Skin of body (tissue), 2 donors: ENCODE results near the gene PTPRN2. TPM values are rescaled to one million over a fixed set of nuclear protein-coding genes. Genes with fewer than 3 reads are reported as not detected.
"Not testable (repeated sequence)": the region's sequence is repeated elsewhere in the genome, so short reads cannot be mapped to it uniquely, and the experiment has no call there.

ENCODE experiments used
- DNase-seq: peaks from one replicate; lab custom pipeline; 2025; lab: John Stamatoyannopoulos, UW
- total RNA-seq: library from RNA; depleted of rRNA; stranded (reverse); fragments of >200 nt; gene quantifications from one replicate; pipeline ENCODE4 v1.2.3, GENCODE V29; 2014

PTPRN2 gene
- total RNA-seq, 1 donor from 2014 or later: 0.99 TPM

- DNase-seq: no peak
These were observed 1067.4 kb downstream of the PTPRN2 start for GRCh38 chr7:157520249-157520648.

GRCh38 chr7:157519798-157520244 lies 1067.8 kb downstream of the PTPRN2 start:
- no peak for DNase-seq

DNA sequence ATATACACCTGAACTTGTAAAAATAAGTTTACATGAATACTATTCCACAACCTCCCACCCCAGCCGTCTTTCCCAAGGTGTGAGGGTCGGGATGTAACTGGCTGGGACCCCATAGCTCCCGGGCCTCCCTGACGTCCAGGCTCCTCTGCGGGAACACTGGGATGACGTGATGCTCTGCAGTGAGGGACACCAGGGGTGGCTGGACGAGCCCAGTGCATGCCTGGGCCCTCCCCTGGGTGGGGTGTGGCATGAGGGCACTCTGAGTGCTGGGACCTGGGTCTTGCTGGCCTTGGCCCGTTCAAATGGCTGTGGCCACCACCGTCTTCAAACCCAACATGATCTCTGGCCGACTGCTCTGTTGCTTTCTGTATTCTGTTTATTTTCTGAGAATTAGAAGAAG lies 1068.4 kb downstream of the PTPRN2 start:
- no peak for DNase-seq

DNA sequence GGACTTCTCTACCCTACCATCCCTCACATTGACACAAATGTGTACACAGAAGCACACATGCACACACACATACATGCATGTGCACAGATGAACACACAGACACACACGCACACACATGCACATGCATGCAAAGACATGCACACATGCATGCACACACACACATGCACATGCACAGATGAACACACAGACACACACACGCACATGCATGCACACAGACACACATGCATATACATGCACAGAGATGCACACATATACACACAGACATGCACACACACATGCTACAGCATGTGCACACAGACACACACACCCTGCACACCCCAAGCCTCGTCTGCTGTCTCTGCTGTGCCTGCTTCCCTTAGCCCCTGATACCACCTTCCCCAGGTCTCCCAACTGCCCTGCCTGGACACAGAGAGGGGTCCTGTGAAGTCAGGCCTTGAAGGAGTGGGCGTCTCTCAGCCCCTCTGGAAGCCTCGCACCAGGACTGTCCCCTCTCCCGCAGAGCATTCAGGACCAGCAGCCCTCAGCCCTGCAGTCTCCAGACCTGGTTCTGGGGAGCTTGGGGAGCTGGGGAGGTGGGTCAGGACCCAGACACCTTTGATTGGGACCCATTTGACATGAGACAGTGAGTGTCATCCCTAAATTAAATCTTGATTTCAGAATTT lies 1069.0 kb downstream of the PTPRN2 start:
- DNase-seq: no peak

DNA sequence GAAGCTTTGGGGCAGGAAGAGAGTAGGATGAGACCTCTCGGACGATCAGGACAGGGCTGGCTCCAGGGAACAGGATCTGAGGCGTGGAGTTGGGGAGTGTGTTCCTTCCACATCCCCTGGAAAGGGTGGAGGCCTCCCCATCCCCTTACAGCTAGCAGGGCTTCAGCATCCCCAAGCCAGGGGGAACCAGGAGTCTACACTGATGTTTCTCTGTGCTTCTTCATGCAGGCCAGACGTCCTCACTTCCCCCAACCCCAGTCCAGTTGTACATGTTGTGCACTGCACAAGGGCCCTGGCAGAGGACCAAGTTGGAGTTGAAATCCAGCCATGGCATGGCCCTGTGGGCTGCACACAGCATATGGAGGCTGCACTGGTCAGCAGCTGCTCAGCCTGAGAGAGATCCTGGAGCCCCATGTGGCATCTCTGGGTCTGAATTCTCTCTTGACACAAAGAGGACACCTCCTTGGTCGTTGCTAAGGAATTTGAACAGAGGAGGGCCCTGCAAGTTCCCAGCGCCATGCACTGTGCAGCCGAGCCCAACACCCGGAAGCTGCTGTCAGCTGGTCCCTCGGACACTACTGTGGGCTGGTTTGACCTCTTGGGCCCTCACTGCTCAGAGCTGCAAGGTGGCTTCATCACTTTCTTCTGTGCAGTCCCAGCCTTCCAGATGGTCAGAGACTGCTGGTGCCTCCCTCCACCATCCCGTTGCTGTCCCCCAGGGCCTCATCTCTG lies 1069.7 kb downstream of the PTPRN2 start:
- no peak for DNase-seq

DNA sequence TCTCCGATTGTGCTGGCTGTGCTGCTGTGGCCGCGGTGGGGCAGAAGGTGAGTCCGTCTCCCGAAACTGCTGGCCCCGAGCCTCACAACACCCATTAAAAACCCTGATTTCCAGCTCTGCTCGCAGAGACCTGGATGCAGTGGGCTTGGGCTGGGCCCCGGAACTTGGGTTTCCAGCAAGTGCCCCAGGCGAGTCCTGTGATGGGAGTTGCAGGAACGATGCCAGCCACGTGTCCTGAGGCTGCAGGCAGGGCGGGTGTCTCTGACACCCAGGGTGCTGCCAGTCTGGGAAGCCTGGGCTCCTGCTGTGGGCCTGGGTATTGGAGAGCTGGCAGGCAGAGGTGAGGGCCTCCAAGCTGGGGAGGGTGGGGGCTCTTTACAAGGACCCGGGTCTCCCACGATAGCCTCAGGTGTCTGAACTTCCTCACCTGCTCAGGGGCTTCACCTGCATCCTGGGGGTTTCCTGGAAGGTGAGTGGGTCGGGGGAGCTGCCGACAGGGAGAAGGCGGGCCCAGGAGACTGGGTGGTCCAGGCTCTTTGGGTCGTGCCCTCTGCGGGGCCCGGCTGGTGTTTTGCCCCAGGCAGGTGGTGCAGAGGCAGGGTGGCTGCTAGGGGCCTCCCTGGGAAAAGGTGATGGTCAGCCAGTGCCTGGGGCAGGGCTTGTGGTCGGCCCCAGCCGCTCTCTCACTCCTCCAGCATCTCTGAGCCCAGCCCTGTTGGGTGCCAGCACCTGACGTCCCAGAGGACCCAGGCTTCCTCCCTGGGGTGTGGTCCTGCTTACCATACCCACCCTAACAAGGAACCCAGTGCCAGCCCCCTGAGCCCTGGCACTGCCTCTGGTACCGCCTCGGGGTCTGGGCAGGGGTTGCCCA lies 1070.5 kb downstream of the PTPRN2 start:
- DNase-seq: no peak

GRCh38 chr7:157516311-157516710 lies 1071.3 kb downstream of the PTPRN2 start:
- DNase-seq: no peak

DNA sequence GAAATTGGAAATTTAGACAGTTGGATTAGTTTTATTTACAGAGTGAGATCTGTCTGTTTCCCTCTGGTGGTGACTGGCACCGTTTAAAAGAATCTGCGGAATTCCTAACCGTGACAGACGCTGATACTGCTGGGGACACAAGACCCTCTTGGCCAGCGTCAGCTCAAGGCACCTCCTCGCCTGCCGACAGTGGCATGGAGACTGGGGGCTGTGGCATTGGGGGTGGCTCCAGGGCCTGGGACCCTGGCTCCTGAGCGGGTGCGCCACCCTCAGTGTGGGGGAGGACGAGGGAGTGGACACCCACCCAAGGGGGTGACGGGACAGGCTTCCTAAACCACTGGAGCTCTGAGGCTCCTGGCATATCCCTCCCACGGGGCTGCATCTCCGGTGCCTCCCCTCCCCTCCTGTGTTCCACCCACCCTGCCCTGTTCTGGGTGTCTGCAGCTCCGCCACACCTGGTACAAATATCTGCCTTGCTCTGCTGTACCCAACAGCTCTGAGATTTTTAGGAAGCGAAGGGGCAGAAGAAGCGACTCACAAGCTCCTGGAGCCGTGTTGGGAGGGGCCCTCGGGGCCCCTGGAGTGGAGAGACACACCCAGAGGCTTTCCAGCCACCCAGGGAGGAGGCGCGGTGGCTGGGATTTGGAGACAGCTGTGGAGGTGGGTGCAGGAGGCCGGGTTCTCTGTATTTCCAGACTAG lies 1072.1 kb downstream of the PTPRN2 start:
- no peak for DNase-seq

GRCh38 chr7:157514746-157515145 lies 1072.9 kb downstream of the PTPRN2 start:
- DNase-seq: no peak

- no peak for DNase-seq
These were observed 1073.3 kb downstream of the PTPRN2 start for GRCh38 chr7:157514306-157514705.

GRCh38 chr7:157513682-157514081 lies 1073.9 kb downstream of the PTPRN2 start:
- DNase-seq: no peak

- DNase-seq: no peak
These were observed 1074.4 kb downstream of the PTPRN2 start for GRCh38 chr7:157513162-157513621.

GRCh38 chr7:157509226-157509625 lies 1078.4 kb downstream of the PTPRN2 start:
- DNase-seq: no peak

DNA sequence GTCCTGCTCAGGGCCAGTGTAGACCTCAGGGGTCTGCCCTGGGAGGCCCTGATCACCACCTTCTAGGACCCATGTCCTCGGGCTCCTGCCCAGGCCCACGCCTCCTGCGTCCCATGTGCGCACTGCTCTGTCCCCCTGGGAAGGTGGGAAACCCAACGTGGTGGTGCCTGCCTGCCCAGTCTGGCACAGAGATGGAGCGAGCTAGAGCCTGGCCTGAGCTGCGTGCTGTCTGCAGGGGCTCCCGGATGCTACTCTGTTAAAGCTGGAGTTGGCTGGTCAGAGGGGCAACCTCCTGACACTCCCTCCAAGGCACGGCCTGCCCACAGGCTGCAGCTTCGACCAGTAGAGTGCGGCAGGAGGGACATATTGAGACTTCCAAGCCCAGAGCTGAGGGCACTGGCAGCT lies 1079.1 kb downstream of the PTPRN2 start:
- DNase-seq: no peak

DNA sequence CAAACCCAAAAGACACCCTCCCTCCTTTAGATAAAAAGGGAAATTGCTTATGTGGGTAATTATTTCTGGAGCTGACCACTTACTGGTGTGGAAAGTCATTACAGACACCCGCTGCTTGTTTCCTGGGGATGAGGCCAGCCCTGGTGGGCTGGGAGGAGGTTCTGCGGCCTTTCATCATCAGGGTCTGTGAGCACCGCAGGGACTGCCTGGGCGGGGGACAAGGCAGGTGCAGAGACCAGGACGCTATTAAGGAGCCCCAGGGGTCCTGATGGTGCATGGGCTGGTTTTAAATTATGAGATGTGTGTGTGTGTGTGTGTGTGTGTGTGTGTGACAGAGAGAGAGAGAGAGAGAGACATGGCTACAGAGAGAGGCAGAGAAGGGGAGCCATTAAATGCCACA lies 1079.6 kb downstream of the PTPRN2 start:
- DNase-seq: no peak

DNA sequence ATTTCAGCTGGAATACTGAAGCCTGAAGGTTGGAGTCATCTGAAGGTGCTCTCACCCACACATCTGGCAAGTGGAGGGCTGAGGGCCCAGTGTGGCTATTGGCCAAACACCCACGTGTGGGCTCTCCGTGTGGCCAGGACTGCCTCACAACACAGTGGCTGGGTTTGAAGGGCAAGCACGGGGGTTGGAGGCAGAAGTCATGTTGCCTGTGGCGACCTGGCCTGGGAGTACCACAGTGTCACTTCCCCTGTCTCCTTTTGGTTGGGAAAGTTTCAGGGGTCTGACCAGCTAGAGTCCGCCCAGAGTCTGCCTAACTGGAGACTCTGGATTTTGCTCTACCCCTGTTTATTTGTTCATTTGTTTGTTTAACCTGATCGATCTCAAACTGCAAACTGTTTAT lies 1081.4 kb downstream of the PTPRN2 start:
- no peak for DNase-seq

DNA sequence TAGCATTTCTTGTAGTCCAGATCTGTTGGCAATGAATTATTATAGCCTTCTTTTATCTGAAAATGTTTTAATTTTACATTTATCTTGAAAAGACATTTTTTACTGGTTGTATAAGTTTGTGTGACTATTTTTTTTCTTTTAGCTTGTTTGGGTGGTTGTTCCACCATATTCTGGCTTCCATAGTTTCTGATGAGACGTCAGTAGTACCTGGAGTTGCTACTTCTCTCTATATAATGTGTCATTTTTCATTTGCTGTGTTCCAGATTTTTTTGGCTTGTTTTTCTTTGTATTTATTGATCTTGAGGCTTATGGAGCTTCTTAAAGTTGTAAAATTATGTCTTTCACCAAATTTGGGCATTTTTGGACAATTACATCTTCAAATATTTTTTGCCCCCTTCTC lies 1082.0 kb downstream of the PTPRN2 start:
- DNase-seq: no peak

GRCh38 chr7:157503229-157503628 lies 1084.4 kb downstream of the PTPRN2 start:
- no peak for DNase-seq

DNA sequence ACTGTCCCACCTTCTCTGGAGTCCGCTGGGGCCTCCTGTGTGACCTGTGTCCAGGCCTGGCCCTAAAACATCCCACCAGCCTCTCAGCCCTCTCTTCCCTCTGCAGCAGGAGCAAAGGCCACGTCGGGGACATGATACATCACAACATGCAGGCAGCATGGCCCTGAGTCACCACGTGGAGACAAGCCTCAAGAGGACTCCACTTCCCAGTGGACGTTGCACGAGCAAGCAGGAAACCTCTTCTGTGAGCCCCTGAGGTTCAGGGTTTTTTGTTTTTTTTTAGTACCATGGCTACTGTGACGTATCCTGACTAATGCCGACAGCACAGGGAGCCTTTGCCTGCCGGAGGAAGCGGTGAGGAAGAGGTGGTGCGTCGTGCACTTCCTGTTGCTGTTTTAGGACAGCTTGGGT lies 1084.9 kb downstream of the PTPRN2 start:
- no peak for DNase-seq

DNA sequence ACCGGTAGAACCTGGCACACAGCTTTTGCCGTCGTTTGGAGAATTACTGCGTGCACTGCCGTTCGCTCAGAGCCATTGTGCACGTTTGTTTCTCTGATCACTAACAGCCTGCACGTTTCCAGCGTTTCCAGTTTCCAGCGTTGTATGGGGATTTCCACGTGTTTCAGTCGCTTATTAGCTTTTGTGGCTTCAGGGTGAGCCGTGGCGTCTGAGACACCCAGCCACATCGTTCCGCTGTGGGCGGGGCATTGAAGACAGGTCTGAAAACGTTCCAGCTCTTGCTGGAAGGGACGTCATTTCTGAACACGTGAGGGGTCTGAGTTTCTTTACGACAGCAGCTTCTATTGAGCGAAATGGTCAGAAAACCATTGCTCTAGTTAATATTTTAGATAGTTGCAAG lies 1086.0 kb downstream of the PTPRN2 start:
- no peak for DNase-seq

DNA sequence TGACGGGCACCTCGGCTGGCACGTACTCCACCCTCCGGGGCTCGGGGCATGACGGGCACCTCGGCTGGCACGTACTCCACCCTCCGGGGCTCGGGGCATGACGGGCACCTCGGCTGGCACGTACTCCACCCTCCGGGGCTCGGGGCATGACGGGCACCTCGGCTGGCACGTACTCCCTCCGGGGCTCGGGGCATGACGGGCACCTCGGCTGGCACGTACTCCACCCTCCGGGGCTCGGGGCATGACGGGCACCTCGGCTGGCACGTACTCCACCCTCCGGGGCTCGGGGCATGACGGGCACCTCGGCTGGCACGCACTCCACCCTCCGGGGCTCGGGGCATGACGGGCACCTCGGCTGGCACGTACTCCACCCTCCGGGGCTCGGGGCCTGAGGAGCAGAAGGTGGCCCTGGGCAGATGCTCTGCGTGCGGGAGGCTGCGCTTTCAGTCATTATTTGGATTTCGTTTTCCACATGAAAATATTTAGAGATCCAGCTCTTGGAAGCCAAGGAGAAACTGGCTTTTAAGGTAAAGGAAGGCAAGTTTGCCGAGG lies 1086.6 kb downstream of the PTPRN2 start:
- not testable (repeated sequence) for DNase-seq
